Vagina (tissue), 2 donors: ENCODE measurements around the gene RPL5.

Experiments used
- CTCF ChIP-seq, 3 experiments: fragments of 450-650 bp in 2 of 3; fragments of 200-600 bp in 1 of 3; sonication (generic) in 1 of 3; IDR thresholded peaks; one replicate each; pipeline ENCODE4 v1.5.1; 2017 to 2019; ENCODE audit warnings: antibody characterized with exemption in 3 of 3, mild to moderate bottlenecking in 2 of 3, moderate library complexity in 2 of 3
- POLR2A ChIP-seq, 2 donors: fragments of 450-650 bp; IDR thresholded peaks; one replicate each; pipeline ENCODE4 v1.6.1; 2017; ENCODE audit warnings: antibody characterized with exemption in 2 of 2, mild to moderate bottlenecking in 2 of 2, moderate library complexity in 2 of 2

- TF ChIP-seq CTCF (IDR thresholded peaks at IDR 0.05) (no peak), POLR2A (IDR thresholded peaks at IDR 0.05) (no peak)
Observed at GRCh38 chr1:92854101-92854785, 22.4 kb downstream of the RPL5 start.
